Stimulated activated CD8-positive, alpha-beta memory T cell treated with anti-CD3 and anti-CD28 coated beads, Interleukin-7, amount 100 ng/mL, for 24 hours (primary cell): ENCODE measurements around the gene KIAA0408.
A peak's percentile ranks its signal among the peaks of the same experiment; 100 is the strongest.
"Not testable (repeated sequence)": the region's sequence is repeated elsewhere in the genome, so short reads cannot be mapped to it uniquely, and the experiment has no call there.

Source experiments
- DNase-seq: peaks from one replicate; pipeline ENCODE4 v3.0.0-alpha.2; 2020; ENCODE audit warnings: low read depth

The KIAA0408 gene

GRCh38 chr6:127463056-127463455, 3.9 kb upstream of the KIAA0408 start:
- DNase-seq, result no peak

- no peak for DNase-seq
Measured at GRCh38 chr6:127462376-127462775, 3.2 kb upstream of the KIAA0408 start.

- no peak for DNase-seq
Measured at GRCh38 chr6:127460465-127460864, 1.3 kb upstream of the KIAA0408 start.

GRCh38 chr6:127458817-127459216, 372 bp downstream of the KIAA0408 start:
- no peak for DNase-seq

- DNase-seq, result no peak
Measured at GRCh38 chr6:127458222-127458621, 967 bp downstream of the KIAA0408 start.

GRCh38 chr6:127457456-127458064, 1.6 kb downstream of the KIAA0408 start:
- DNase-seq, result no peak

- DNase-seq, result no peak
Measured at GRCh38 chr6:127456465-127456864, 2.7 kb downstream of the KIAA0408 start.

- no peak for DNase-seq
Measured at GRCh38 chr6:127453845-127454619, 5.2 kb downstream of the KIAA0408 start.

GRCh38 chr6:127452803-127453202, 6.4 kb downstream of the KIAA0408 start:
- DNase-seq, result no peak

GRCh38 chr6:127451388-127451787, 7.8 kb downstream of the KIAA0408 start:
- DNase-seq, result no peak

- no peak for DNase-seq
Measured at GRCh38 chr6:127447780-127448179, 11.4 kb downstream of the KIAA0408 start.

GRCh38 chr6:127446356-127446755, 12.8 kb downstream of the KIAA0408 start:
- DNase-seq, result no peak

- DNase-seq, result no peak
Measured at GRCh38 chr6:127441881-127442280, 17.3 kb downstream of the KIAA0408 start.

- no peak for DNase-seq
Measured at GRCh38 chr6:127439718-127440117, 19.5 kb downstream of the KIAA0408 start.

- DNase-seq, result no peak
Measured at GRCh38 chr6:127436578-127437110, 22.5 kb downstream of the KIAA0408 start.

GRCh38 chr6:127435626-127436220, 23.5 kb downstream of the KIAA0408 start:
- no peak for DNase-seq

GRCh38 chr6:127434651-127435050, 24.5 kb downstream of the KIAA0408 start:
- no peak for DNase-seq

- not testable (repeated sequence) for DNase-seq
Measured at GRCh38 chr6:127428562-127428961, 30.6 kb downstream of the KIAA0408 start.

GRCh38 chr6:127423921-127424320, 35.3 kb downstream of the KIAA0408 start:
- no peak for DNase-seq

- not testable (repeated sequence) for DNase-seq
Measured at GRCh38 chr6:127421164-127421563, 38.0 kb downstream of the KIAA0408 start.

GRCh38 chr6:127420556-127420955, 38.6 kb downstream of the KIAA0408 start:
- peak; percentile 48 for DNase-seq

- DNase-seq, result no peak
Measured at GRCh38 chr6:127415096-127415495, 44.1 kb downstream of the KIAA0408 start.

- DNase-seq, result not testable (repeated sequence)
Measured at GRCh38 chr6:127413123-127413522, 46.1 kb downstream of the KIAA0408 start.
